ENCODE measurements around the gene FAM174A.
A peak's percentile ranks its signal among the peaks of the same experiment; 100 is the strongest.

Gene FAM174A

GRCh38 chr5:100535060-100536005 lies at the start of gene FAM174A:
FAM174A (plus strand) TSS chr5:100535374; CDS start chr5:100535531, 157 bp downstream.
- peak; percentile 92 for DNase-seq

GRCh38 chr5:100493996-100494395 lies 41.2 kb upstream of the FAM174A start:
- no peak for DNase-seq

GRCh38 chr5:100496296-100496695 lies 38.9 kb upstream of the FAM174A start:
- no peak for DNase-seq

- no peak for DNase-seq
Observed at GRCh38 chr5:100502684-100503083, 32.5 kb upstream of the FAM174A start.

GRCh38 chr5:100505984-100506670 lies 29.0 kb upstream of the FAM174A start:
- DNase-seq = no peak

GRCh38 chr5:100516285-100516684 lies 18.9 kb upstream of the FAM174A start:
- no peak for DNase-seq

GRCh38 chr5:100517301-100517974 lies 17.7 kb upstream of the FAM174A start:
- DNase-seq = no peak

- DNase-seq = no peak
Observed at GRCh38 chr5:100518377-100518776, 16.8 kb upstream of the FAM174A start.

GRCh38 chr5:100519075-100519474 lies 16.1 kb upstream of the FAM174A start:
- no peak for DNase-seq

- DNase-seq = no peak
Observed at GRCh38 chr5:100520348-100520747, 14.8 kb upstream of the FAM174A start.

GRCh38 chr5:100537946-100538345 lies 2.8 kb downstream of the FAM174A start:
- DNase-seq = no peak

GRCh38 chr5:100539519-100539918 lies 4.3 kb downstream of the FAM174A start:
- no peak for DNase-seq

- no peak for DNase-seq
Observed at GRCh38 chr5:100542086-100542485, 6.9 kb downstream of the FAM174A start.

GRCh38 chr5:100546001-100546400 lies 10.8 kb downstream of the FAM174A start:
- DNase-seq = no peak

- DNase-seq = no peak
Observed at GRCh38 chr5:100550531-100551051, 15.4 kb downstream of the FAM174A start.

- DNase-seq = no peak
Observed at GRCh38 chr5:100551183-100551582, 16.0 kb downstream of the FAM174A start.

GRCh38 chr5:100553209-100553608 lies 18.0 kb downstream of the FAM174A start:
- DNase-seq = no peak

- no peak for DNase-seq
Observed at GRCh38 chr5:100560860-100561259, 25.7 kb downstream of the FAM174A start.

- DNase-seq = no peak
Observed at GRCh38 chr5:100562821-100563220, 27.6 kb downstream of the FAM174A start.

- DNase-seq = no peak
Observed at GRCh38 chr5:100566382-100567141, 31.4 kb downstream of the FAM174A start.

- no peak for DNase-seq
Observed at GRCh38 chr5:100574716-100575115, 39.5 kb downstream of the FAM174A start.

- no peak for DNase-seq
Observed at GRCh38 chr5:100575815-100576214, 40.6 kb downstream of the FAM174A start.

All from activated naive CD4-positive, alpha-beta T cell treated with anti-CD3 and anti-CD28 coated beads, Interleukin-2, amount 50 U/mL, for 16 hours (primary cell).